PC-3 (cell line): ENCODE measurements around the gene GPR89A. TPM values are rescaled to one million over a fixed set of nuclear protein-coding genes. Genes with fewer than 3 reads are reported as not detected.

Experiments used
- ATAC-seq: fragments of 200-7000 bp; cut with Tn5 transposase; 2 replicates; pipeline ENCODE4 v1.9.1; 2020; ENCODE audit warnings: mild to moderate bottlenecking, moderate library complexity
- BruUV-seq: library from RNA; stranded (reverse); fragments of 400-500 nt; replicated peaks from 2 replicates; lab custom pipeline; 2021; lab: Mats Ljungman, UMichigan
- CTCF ChIA-PET: fragments of 300-600 bp; sonication (Branson Sonifier 250); formaldehyde crosslinking; loops from one replicate; lab custom pipeline; 2022; ENCODE audit warnings: antibody characterized with exemption; lab: Charles Lee
- POLR2A ChIA-PET: fragments of 300-600 bp; sonication (Branson Sonifier 250); formaldehyde crosslinking; loops from one replicate; lab custom pipeline; 2022; ENCODE audit warnings: antibody characterized with exemption; ENCODE audit not compliant: unreplicated experiment; lab: Charles Lee
- DNase-seq: peaks from one replicate; pipeline ENCODE4 v3.0.0-alpha.2; 2015
- H2AFZ ChIP-seq: fragments of 300-600 bp; sonication (generic); 2 replicates; pipeline ENCODE4 v1.6.0; 2016; ENCODE audit warnings: antibody characterized with exemption, low read length
- H3F3A ChIP-seq: fragments of 300-600 bp; sonication (generic); one replicate; pipeline ENCODE4 v1.6.0; 2017; ENCODE audit warnings: antibody characterized with exemption, low read length, control low read depth, mild to moderate bottlenecking; ENCODE audit not compliant: unreplicated experiment
- H3K27ac ChIP-seq: fragments of 300-600 bp; sonication (generic); 2 replicates; pipeline ENCODE4 v1.5.1; 2016; ENCODE audit warnings: mild to moderate bottlenecking, low read length
- H3K27me3 ChIP-seq: fragments of 300-600 bp; sonication (generic); 2 replicates; pipeline ENCODE4 v1.6.1; 2016; ENCODE audit warnings: low read length, mixed read lengths
- H3K36me3 ChIP-seq: fragments of 300-600 bp; sonication (generic); 2 replicates; pipeline ENCODE4 v1.6.1; 2016; ENCODE audit warnings: low read depth, mixed run types, low read length, mixed read lengths
- H3K4me1 ChIP-seq: fragments of 300-600 bp; sonication (generic); 2 replicates; pipeline ENCODE4 v1.5.1; 2016; ENCODE audit warnings: low read length; ENCODE audit not compliant: insufficient read depth
- H3K4me2 ChIP-seq: fragments of 300-600 bp; sonication (generic); 2 replicates; pipeline ENCODE4 v1.6.0; 2016; ENCODE audit warnings: low read length
- H3K4me3 ChIP-seq: fragments of 300-600 bp; sonication (generic); 2 replicates; pipeline ENCODE4 v1.5.1; 2016; ENCODE audit warnings: mild to moderate bottlenecking, low read length, mixed read lengths
- H3K79me2 ChIP-seq: fragments of 300-600 bp; sonication (generic); 2 replicates; pipeline ENCODE4 v1.6.1; 2017; ENCODE audit warnings: low read length, mixed read lengths
- H3K9ac ChIP-seq: fragments of 300-600 bp; sonication (generic); 2 replicates; pipeline ENCODE4 v1.6.0; 2016; ENCODE audit warnings: mild to moderate bottlenecking, low read length
- H3K9me2 ChIP-seq: fragments of 300-600 bp; sonication (generic); replicated peaks from 2 replicates; pipeline ENCODE4 v1.6.1; 2016; ENCODE audit warnings: mixed run types, low read length, mixed read lengths
- H3K9me3 ChIP-seq: fragments of 300-600 bp; sonication (generic); 2 replicates; pipeline ENCODE4 v1.6.1; 2016; ENCODE audit warnings: low read length, mixed read lengths
- H4K20me1 ChIP-seq: fragments of 300-600 bp; sonication (generic); 2 replicates; pipeline ENCODE4 v1.6.1; 2016; ENCODE audit warnings: low read length, mixed read lengths
- CTCF ChIP-seq: fragments of 300-600 bp; sonication (generic); conservative IDR thresholded peaks from 2 replicates; pipeline ENCODE4 v1.5.1; 2017; ENCODE audit warnings: antibody characterized with exemption, low read depth, mild to moderate bottlenecking, low read length
- EZH2 ChIP-seq: fragments of 300-600 bp; sonication (generic); IDR thresholded peaks from one replicate; pipeline ENCODE4 v1.6.1; 2017; ENCODE audit warnings: antibody characterized with exemption, mild to moderate bottlenecking, low read length; ENCODE audit not compliant: unreplicated experiment
- EZH2phosphoT487 ChIP-seq: fragments of 300-600 bp; sonication (generic); IDR thresholded peaks from 2 replicates; pipeline ENCODE4 v1.6.1; 2018; ENCODE audit warnings: mild to moderate bottlenecking, antibody characterized with exemption, low read length, borderline replicate concordance
- intact Hi-C: fragments of 100-400 bp; cut with micrococcal nuclease; formaldehyde crosslinking; loops from 2 replicates; pipeline ENCODE4 v1.9.0; 2023
- total RNA-seq: library from RNA; depleted of rRNA; stranded (reverse); fragments of >200 nt; gene quantifications from 2 replicates; pipeline ENCODE4 v1.2.3, GENCODE V29; 2014

GPR89A gene
- total RNA-seq, 1 experiment from 2014 or later, result 47.9 TPM

GRCh38 chr1:145695821-145696629 is 88.2 kb downstream of the GPR89A start:
- Histone ChIP-seq H3K9me3 (no peaks in the 10 kb centered on the region), H2AFZ (no peak overlapping the region), H3K4me2 (no peak overlapping the region), H3K4me1 (peaks cover 5% of the 10 kb centered on the region), H4K20me1 (no peaks in the 10 kb centered on the region), H3K9me2 (no peaks in the 10 kb centered on the region), H3K27me3 (no peaks in the 10 kb centered on the region), H3K4me3 (no peak overlapping the region), H3K9ac (no peak overlapping the region), H3K79me2 (no peaks in the 10 kb centered on the region), H3K27ac (no peak overlapping the region), H3F3A (no peaks in the 10 kb centered on the region), H3K36me3 (no peaks in the 10 kb centered on the region)
- POLR2A ChIA-PET, result no interaction called here
- no peak for DNase-seq
- no peak for ATAC-seq
- no peak for TF ChIP-seq EZH2phosphoT487
- TF ChIP-seq CTCF, result no peak
- no peak for TF ChIP-seq EZH2
- no TSS peak for BruUV-seq
- intact Hi-C loops, result no loop called here
- CTCF ChIA-PET, result no interaction called here

- Histone ChIP-seq H3K9me3 (no peaks in the 10 kb centered on the region), H3K4me3 (no peak overlapping the region), H3K9ac (no peak overlapping the region), H3K9me2 (no peaks in the 10 kb centered on the region), H3F3A (no peaks in the 10 kb centered on the region), H3K27ac (no peak overlapping the region), H3K27me3 (no peaks in the 10 kb centered on the region), H3K4me1 (no peaks in the 10 kb centered on the region), H3K79me2 (no peaks in the 10 kb centered on the region), H3K36me3 (no peaks in the 10 kb centered on the region), H4K20me1 (no peaks in the 10 kb centered on the region), H2AFZ (no peak overlapping the region), H3K4me2 (no peak overlapping the region)
- intact Hi-C loops, result no loop called here
- TF ChIP-seq EZH2, result no peak
- TF ChIP-seq EZH2phosphoT487, result no peak
- no peak for TF ChIP-seq CTCF
- ChIA-PET POLR2A (no interaction called here), CTCF (no interaction called here)
- BruUV-seq, result no TSS peak
- ATAC-seq (no peak), DNase-seq (no peak)
Measured at GRCh38 chr1:145696630-145696960, 88.8 kb downstream of the GPR89A start.

GRCh38 chr1:145701306-145701862 is 93.6 kb downstream of the GPR89A start:
- POLR2A ChIA-PET, result no interaction called here
- H4K20me1 ChIP-seq, result no peaks in the 10 kb centered on the region
- no peak overlapping the region for H3K4me3 ChIP-seq
- H3K9ac ChIP-seq, result no peak overlapping the region
- intact Hi-C loops, result no loop called here
- ATAC-seq (no peak), DNase-seq (no peak)
- CTCF ChIA-PET, result no interaction called here
- H3K4me2 ChIP-seq, result no peak overlapping the region
- peaks cover 11% of the 10 kb centered on the region for H3K4me1 ChIP-seq
- H3K27ac ChIP-seq, result no peak overlapping the region
- H3K9me3 ChIP-seq, result no peaks in the 10 kb centered on the region
- no peaks in the 10 kb centered on the region for H3K79me2 ChIP-seq
- no peak overlapping the region for H2AFZ ChIP-seq
- H3F3A ChIP-seq, result no peaks in the 10 kb centered on the region
- no peaks in the 10 kb centered on the region for H3K27me3 ChIP-seq
- H3K9me2 ChIP-seq, result no peaks in the 10 kb centered on the region
- no peaks in the 10 kb centered on the region for H3K36me3 ChIP-seq
- BruUV-seq, result no TSS peak
- TF ChIP-seq EZH2, result no peak
